Choroid plexus epithelial cell (primary cell): ENCODE measurements around the gene FBLL1.
A peak's percentile ranks its signal among the peaks of the same experiment; 100 is the strongest.
"Not testable (repeated sequence)": the region's sequence is repeated elsewhere in the genome, so short reads cannot be mapped to it uniquely, and the experiment has no call there.

ENCODE experiments used
- DNase-seq: peaks from one replicate; pipeline ENCODE4 v3.0.0-alpha.2; 2010; ENCODE audit warnings: low read depth
- H3K4me3 ChIP-seq: 2 replicates; pipeline ENCODE4 v1.5.1; 2011; ENCODE audit warnings: low read depth, mild to moderate bottlenecking, control low read depth, low read length, moderate library complexity
- CTCF ChIP-seq: conservative IDR thresholded peaks from 2 replicates; pipeline ENCODE4 v1.5.1; 2011; ENCODE audit warnings: low read depth, mild to moderate bottlenecking, control low read depth, inconsistent platforms, low read length, moderate library complexity

Gene FBLL1

GRCh38 chr5:168530621-168531150 lies 1.6 kb downstream of the FBLL1 start:
- H3K4me3 ChIP-seq = no peak overlapping the region
- no peak for DNase-seq
- TF ChIP-seq CTCF = no peak

GRCh38 chr5:168531191-168531590 lies 2.1 kb downstream of the FBLL1 start:
- DNase-seq = no peak
- no peak for TF ChIP-seq CTCF
- no peak overlapping the region for H3K4me3 ChIP-seq

DNA sequence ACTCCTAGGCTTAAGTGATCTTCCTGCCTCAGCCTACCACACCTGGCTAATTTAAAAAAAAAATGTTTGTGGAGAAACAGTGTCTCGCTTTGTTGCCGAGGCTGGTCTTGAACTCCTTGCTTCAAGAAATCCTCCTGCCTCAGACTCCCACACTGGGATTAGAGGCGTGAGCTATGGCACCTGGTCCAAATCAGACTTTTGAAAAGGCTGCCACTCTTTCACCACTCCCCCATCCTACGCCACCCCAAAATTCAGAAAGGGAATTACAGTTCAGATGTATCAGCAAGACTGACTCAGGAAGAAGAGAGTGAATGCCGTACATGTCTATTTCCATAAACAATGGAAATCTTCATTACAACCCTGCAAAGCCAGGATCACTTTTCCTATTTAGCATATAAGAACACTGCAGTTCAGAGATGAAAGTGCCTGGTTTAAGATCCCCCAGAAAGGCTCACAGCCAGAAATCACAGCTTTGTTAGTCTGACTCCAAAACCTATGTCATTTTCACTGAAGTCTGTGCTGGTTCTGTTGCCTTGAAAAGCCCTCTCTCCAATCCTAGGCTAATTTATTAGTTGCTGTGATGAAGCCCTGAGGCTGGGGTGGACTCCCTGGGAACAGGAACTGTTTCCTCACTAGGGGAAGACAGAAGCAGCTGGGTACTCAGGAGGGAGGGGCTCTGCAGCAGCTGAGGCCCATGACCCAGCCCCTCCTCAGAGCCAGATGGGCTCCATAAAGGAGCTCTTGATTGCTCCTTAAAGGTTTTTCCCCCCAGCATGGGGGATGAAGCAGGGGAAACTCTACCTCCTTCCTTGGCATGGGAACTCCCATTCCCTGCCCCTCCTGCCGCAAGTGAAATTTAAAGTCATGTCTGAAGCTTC lies 3.1 kb downstream of the FBLL1 start:
- TF ChIP-seq CTCF = no peak
- no peak overlapping the region for H3K4me3 ChIP-seq
- no peak for DNase-seq

- not testable (repeated sequence) for DNase-seq
These were observed 5.2 kb downstream of the FBLL1 start for GRCh38 chr5:168534351-168534750.

GRCh38 chr5:168537176-168537575 lies 8.1 kb downstream of the FBLL1 start:
- no peak for DNase-seq
- no peak overlapping the region for H3K4me3 ChIP-seq
- TF ChIP-seq CTCF = no peak

More at GRCh38 chr5:168534351-168534750, 5.2 kb downstream of the FBLL1 start:
- H3K4me3 ChIP-seq = not testable (repeated sequence)

DNA sequence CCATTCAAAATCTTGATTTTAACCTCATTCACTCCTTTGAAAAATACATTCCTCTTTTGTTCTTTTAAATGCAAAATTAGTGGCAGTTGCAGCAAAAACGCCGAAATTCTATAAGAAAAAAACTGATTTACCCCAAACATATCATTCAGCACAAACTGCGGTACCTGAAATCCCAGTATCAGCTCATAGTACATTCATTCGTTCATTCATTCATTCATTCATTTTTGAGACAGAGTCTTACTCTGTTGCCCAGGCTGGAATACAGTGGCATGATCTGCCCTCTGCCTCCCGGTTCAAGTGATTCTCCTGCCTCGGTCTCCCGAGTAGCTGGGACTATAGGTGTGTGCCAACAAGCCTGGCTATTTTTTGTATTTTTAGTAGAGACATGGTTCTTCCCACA lies 20.4 kb downstream of the FBLL1 start:
- H3K4me3 ChIP-seq = no peak overlapping the region
- TF ChIP-seq CTCF = no peak
- no peak for DNase-seq

GRCh38 chr5:168550656-168551055 lies 21.6 kb downstream of the FBLL1 start:
- H3K4me3 ChIP-seq = no peak overlapping the region
- DNase-seq = peak; percentile 26
- no peak for TF ChIP-seq CTCF
